ENCODE results near the gene NR2F1-AS1.
"Not testable (repeated sequence)": the region's sequence is repeated elsewhere in the genome, so short reads cannot be mapped to it uniquely, and the experiment has no call there.

Gene NR2F1-AS1

GRCh38 chr5:93517828-93518227 lies 63.2 kb downstream of the NR2F1-AS1 start:
- DNase-seq (no peak), ATAC-seq (no peak)

- DNase-seq (no peak), ATAC-seq (no peak)
These were observed 67.7 kb downstream of the NR2F1-AS1 start for GRCh38 chr5:93513298-93513697.

- no peak for DNase-seq
- ATAC-seq: no peak
These were observed 68.2 kb downstream of the NR2F1-AS1 start for GRCh38 chr5:93512799-93513198.

GRCh38 chr5:93511445-93511844 lies 69.6 kb downstream of the NR2F1-AS1 start:
- ATAC-seq (no peak), DNase-seq (no peak)

- ATAC-seq (no peak), DNase-seq (no peak)
These were observed 70.2 kb downstream of the NR2F1-AS1 start for GRCh38 chr5:93510626-93511380.

- not testable (repeated sequence) for DNase-seq, ATAC-seq
These were observed 75.5 kb downstream of the NR2F1-AS1 start for GRCh38 chr5:93505553-93505952.

GRCh38 chr5:93503598-93504067 lies 77.4 kb downstream of the NR2F1-AS1 start:
- DNase-seq (no peak), ATAC-seq (no peak)

- ATAC-seq (no peak), DNase-seq (no peak)
These were observed 83.9 kb downstream of the NR2F1-AS1 start for GRCh38 chr5:93497096-93497495.

GRCh38 chr5:93479982-93480509 lies 101.0 kb downstream of the NR2F1-AS1 start:
- ATAC-seq (no peak), DNase-seq (no peak)

GRCh38 chr5:93477816-93478215 lies 103.2 kb downstream of the NR2F1-AS1 start:
- DNase-seq: no peak
- ATAC-seq: no peak

- ATAC-seq: no peak
These were observed 104.7 kb downstream of the NR2F1-AS1 start for GRCh38 chr5:93476251-93476742.

GRCh38 chr5:93462916-93463315 lies 118.1 kb downstream of the NR2F1-AS1 start:
- ATAC-seq: no peak

More at GRCh38 chr5:93476251-93476742, 104.7 kb downstream of the NR2F1-AS1 start:
- no peak for DNase-seq

GRCh38 chr5:93461756-93462155 lies 119.3 kb downstream of the NR2F1-AS1 start:
- DNase-seq (no peak), ATAC-seq (no peak)

More at GRCh38 chr5:93462916-93463315, 118.1 kb downstream of the NR2F1-AS1 start:
- DNase-seq: no peak

GRCh38 chr5:93460286-93460685 lies 120.7 kb downstream of the NR2F1-AS1 start:
- DNase-seq (no peak), ATAC-seq (no peak)

GRCh38 chr5:93456796-93457195 lies 124.2 kb downstream of the NR2F1-AS1 start:
- not testable (repeated sequence) for ATAC-seq, DNase-seq

GRCh38 chr5:93454896-93455295 lies 126.1 kb downstream of the NR2F1-AS1 start:
- ATAC-seq (no peak), DNase-seq (no peak)

GRCh38 chr5:93452255-93452654 lies 128.8 kb downstream of the NR2F1-AS1 start:
- DNase-seq (no peak), ATAC-seq (no peak)

- DNase-seq: no peak
- ATAC-seq: no peak
These were observed 142.9 kb downstream of the NR2F1-AS1 start for GRCh38 chr5:93438124-93438523.

GRCh38 chr5:93436083-93436482 lies 144.9 kb downstream of the NR2F1-AS1 start:
- ATAC-seq: no peak
- no peak for DNase-seq

- DNase-seq (no peak), ATAC-seq (no peak)
These were observed 147.6 kb downstream of the NR2F1-AS1 start for GRCh38 chr5:93433422-93433821.

- DNase-seq (no peak), ATAC-seq (no peak)
These were observed 149.8 kb downstream of the NR2F1-AS1 start for GRCh38 chr5:93431250-93431649.

- ATAC-seq (no peak), DNase-seq (no peak)
These were observed 150.3 kb downstream of the NR2F1-AS1 start for GRCh38 chr5:93430673-93431199.

GRCh38 chr5:93430118-93430517 lies 150.9 kb downstream of the NR2F1-AS1 start:
- no peak for ATAC-seq
- DNase-seq: no peak

All from stimulated activated naive CD8-positive, alpha-beta T cell treated with anti-CD3 and anti-CD28 coated beads, Interleukin-15, Interleukin-2, amounts not matched to agents 100 U/mL and 50 U/mL, for 24 hours (primary cell).